C4-2B (cell line): ENCODE data around the gene ENDOV.

Experiments used
- CTCF ChIP-seq: fragments of 450-650 bp; conservative IDR thresholded peaks from 2 replicates; pipeline ENCODE4 v1.5.1; 2017; ENCODE audit warnings: mild to moderate bottlenecking
- ZFX ChIP-seq: fragments of 450-650 bp; IDR thresholded peaks from 2 replicates; pipeline ENCODE4 v1.6.1; 2017

- no peak for TF ChIP-seq CTCF
- TF ChIP-seq ZFX, result no peak
These were observed 26.4 kb upstream of the ENDOV start for GRCh38 chr17:80388601-80389000.
